IMR-90 (cell line): Measurements from ENCODE around the gene FAM13B. TPM values are rescaled to one million over a fixed set of nuclear protein-coding genes. Genes with fewer than 3 reads are reported as not detected.
"Not testable (repeated sequence)": the region's sequence is repeated elsewhere in the genome, so short reads cannot be mapped to it uniquely, and the experiment has no call there.

Source experiments
- ATAC-seq: fragments of 200-7000 bp; cut with Tn5 transposase; 2 replicates; pipeline ENCODE4 v1.9.1; 2020; ENCODE audit warnings: low read depth, mild to moderate bottlenecking, moderate library complexity
- BruUV-seq: library from RNA; stranded (reverse); fragments of 400-500 nt; replicated peaks from 2 replicates; lab custom pipeline; 2021; lab: Mats Ljungman, UMichigan
- CTCF ChIA-PET: fragments of 300-600 bp; formaldehyde crosslinking; extraction: SDS; loops from one replicate; lab custom pipeline; 2021; ENCODE audit warnings: antibody characterized with exemption; lab: Yijun Ruan, JAX
- POLR2A ChIA-PET: fragments of 300-600 bp; sonication (Branson Sonifier 250); formaldehyde crosslinking; loops from one replicate; lab custom pipeline; 2022; ENCODE audit warnings: antibody characterized with exemption; ENCODE audit not compliant: unreplicated experiment; lab: Charles Lee
- DNase-seq: peaks from one replicate; pipeline ENCODE4 v3.0.0; 2013
- H2AFZ ChIP-seq: replicated peaks from 2 replicates; pipeline ENCODE3; 2013; ENCODE audit warnings: low read length, mild to moderate bottlenecking; ENCODE audit not compliant: poor library complexity
- H2AK5ac ChIP-seq: 2 replicates; pipeline ENCODE4 v1.6.1; 2013; ENCODE audit warnings: low read depth, low read length, inconsistent platforms
- H2AK9ac ChIP-seq: replicated peaks from 2 replicates; pipeline ENCODE3; 2013; ENCODE audit warnings: mild to moderate bottlenecking, low read depth, low read length, moderate library complexity; ENCODE audit not compliant: poor library complexity
- H2BK120ac ChIP-seq: 2 replicates; pipeline ENCODE4 v1.6.1; 2013; ENCODE audit warnings: low read depth, low read length, inconsistent platforms
- H2BK15ac ChIP-seq: 3 replicates; pipeline ENCODE4 v1.6.1; 2013; ENCODE audit warnings: low read depth, low read length, inconsistent platforms
- H2BK20ac ChIP-seq: 2 replicates; pipeline ENCODE4 v1.6.1; 2013; ENCODE audit warnings: low read depth, mild to moderate bottlenecking, inconsistent platforms, low read length, moderate library complexity
- H2BK5ac ChIP-seq: 2 replicates; pipeline ENCODE4 v1.6.1; 2013; ENCODE audit warnings: mild to moderate bottlenecking, low read depth, low read length, inconsistent platforms; ENCODE audit not compliant: poor library complexity, severe bottlenecking
- H3K14ac ChIP-seq: replicated peaks from 2 replicates; pipeline ENCODE4 v1.6.1; 2013; ENCODE audit warnings: low read depth, low read length, inconsistent platforms
- H3K18ac ChIP-seq: 2 replicates; pipeline ENCODE4 v1.6.1; 2013; ENCODE audit warnings: low read depth, low read length, control low read depth
- H3K23ac ChIP-seq: 2 replicates; pipeline ENCODE4 v1.6.1; 2013; ENCODE audit warnings: low read depth, low read length, inconsistent platforms
- H3K27ac ChIP-seq: 2 replicates; pipeline ENCODE4 v1.5.1; 2013; ENCODE audit warnings: mild to moderate bottlenecking, control low read depth, low read length; ENCODE audit not compliant: insufficient read depth
- H3K27me3 ChIP-seq: 2 replicates; pipeline ENCODE4 v1.6.1; 2013; ENCODE audit warnings: low read length; ENCODE audit not compliant: control insufficient read depth, insufficient read depth
- H3K36me3 ChIP-seq: 2 replicates; pipeline ENCODE4 v1.6.1; 2013; ENCODE audit warnings: low read length, mixed read lengths; ENCODE audit not compliant: control insufficient read depth, insufficient read depth
- H3K4ac ChIP-seq: 2 replicates; pipeline ENCODE4 v1.6.1; 2013; ENCODE audit warnings: low read depth, low read length, inconsistent platforms
- H3K4me1 ChIP-seq: 2 replicates; pipeline ENCODE4 v1.6.1; 2013; ENCODE audit warnings: low read length, mixed read lengths; ENCODE audit not compliant: control insufficient read depth, insufficient read depth
- H3K4me2 ChIP-seq: 2 replicates; pipeline ENCODE4 v1.6.1; 2013; ENCODE audit warnings: low read depth, mild to moderate bottlenecking, control low read depth, low read length, moderate library complexity
- H3K4me3 ChIP-seq: 2 replicates; pipeline ENCODE4 v1.5.1; 2013; ENCODE audit warnings: low read depth, mild to moderate bottlenecking, control low read depth, low read length, moderate library complexity; ENCODE audit not compliant: insufficient read depth
- H3K56ac ChIP-seq: 2 replicates; pipeline ENCODE4 v1.6.1; 2013; ENCODE audit warnings: low read length, inconsistent platforms; ENCODE audit not compliant: insufficient read depth; ENCODE audit errors: extremely low read depth
- H3K79me1 ChIP-seq, 2 experiments: 2 replicates each; pipeline ENCODE4 v1.6.1; 2013; ENCODE audit warnings: low read length in 2 of 2, inconsistent platforms in 1 of 2, low read depth in 1 of 2
- H3K9ac ChIP-seq: 2 replicates; pipeline ENCODE4 v1.6.1; 2013; ENCODE audit warnings: low read depth, low read length, control low read depth
- H3K9me1 ChIP-seq: 2 replicates; pipeline ENCODE4 v1.6.1; 2013; ENCODE audit warnings: low read length, inconsistent platforms; ENCODE audit not compliant: insufficient read depth
- H3K9me3 ChIP-seq: 2 replicates; pipeline ENCODE4 v1.6.1; 2013; ENCODE audit warnings: low read length; ENCODE audit not compliant: control insufficient read depth, insufficient read depth
- H4K20me1 ChIP-seq: 2 replicates; pipeline ENCODE4 v1.6.1; 2013; ENCODE audit warnings: low read length, inconsistent platforms; ENCODE audit not compliant: insufficient read depth
- H4K5ac ChIP-seq: 2 replicates; pipeline ENCODE4 v1.6.1; 2013; ENCODE audit warnings: mild to moderate bottlenecking, low read depth, low read length, control low read depth
- H4K8ac ChIP-seq, 2 experiments: 2 replicates each; pipeline ENCODE4 v1.6.1; 2013; ENCODE audit warnings: low read depth in 2 of 2, low read length in 2 of 2, control low read depth in 1 of 2, inconsistent platforms in 1 of 2
- H4K91ac ChIP-seq: 2 replicates; pipeline ENCODE4 v1.6.1; 2013; ENCODE audit warnings: low read depth, low read length, inconsistent platforms; ENCODE audit not compliant: insufficient read depth
- MAFK ChIP-seq: IDR thresholded peaks from 2 replicates; pipeline ENCODE4 v1.6.1; 2012; ENCODE audit warnings: low read depth, low read length, improper control_type of control experiment
- MXI1 ChIP-seq: IDR thresholded peaks from 2 replicates; pipeline ENCODE4 v1.6.1; 2012; ENCODE audit warnings: low read depth, mild to moderate bottlenecking, low read length, moderate library complexity, borderline replicate concordance
- POLR2A ChIP-seq: IDR thresholded peaks from 2 replicates; pipeline ENCODE4 v1.6.1; 2012; ENCODE audit warnings: mild to moderate bottlenecking, low read depth, low read length
- WGBS, 2 experiments: methylation state at CpG; one replicate each; pipeline versions ENCODE4 v1.1.5 to v1.1.7; 2013; ENCODE audit warnings: missing lambda C conversion rate in 2 of 2; ENCODE audit not compliant: insufficient read length in 1 of 2; ENCODE audit errors: extremely low coverage in 2 of 2; 5-methylcytosine and 5-hydroxymethylcytosine counted together
- dilution Hi-C: fragments of 300-500 bp; cut with HindIII; formaldehyde crosslinking; loops from one replicate; pipeline ENCODE4 v1.14.3; 2018; ENCODE audit warnings: low sequenced_read_pairs; ENCODE audit not compliant: unreplicated experiment
- in situ Hi-C: fragments of 300-500 bp; cut with MboI; formaldehyde crosslinking; loops from 3 replicates; pipeline ENCODE4 v1.14.3; 2019; ENCODE audit warnings: low sequenced_read_pairs, inconsistent platforms, mixed read lengths
- intact Hi-C: fragments of 100-400 bp; cut with micrococcal nuclease; formaldehyde crosslinking; loops from 2 replicates; pipeline ENCODE4 v1.10.0; 2022
- polyA plus RNA-seq, 3 experiments: library from polyadenylated mRNA; depleted of rRNA; stranded (reverse); fragments of >200 nt; gene quantifications; 2 replicates each; pipeline ENCODE4 v1.2.3, GENCODE V29; 2012; ENCODE audit warnings: low replicate concordance in 1 of 3
- total RNA-seq: library from RNA; depleted of rRNA; stranded (reverse); fragments of >200 nt; gene quantifications from 2 replicates; pipeline ENCODE4 v1.2.3, GENCODE V29; 2012
- TF ChIP-seq, protein P1 (sequence below): fragments of 150-350 bp; IDR thresholded peaks from 2 replicates; pipeline ENCODE4 v1.6.1; 2016; ENCODE audit warnings: low read depth, mild to moderate bottlenecking, low read length, moderate library complexity, borderline replicate concordance

The FAM13B gene
- total and polyA plus RNA-seq, 2 of the 4 experiments (the other 2 are of a cell fraction): 14.6 to 15.1 TPM

DNA sequence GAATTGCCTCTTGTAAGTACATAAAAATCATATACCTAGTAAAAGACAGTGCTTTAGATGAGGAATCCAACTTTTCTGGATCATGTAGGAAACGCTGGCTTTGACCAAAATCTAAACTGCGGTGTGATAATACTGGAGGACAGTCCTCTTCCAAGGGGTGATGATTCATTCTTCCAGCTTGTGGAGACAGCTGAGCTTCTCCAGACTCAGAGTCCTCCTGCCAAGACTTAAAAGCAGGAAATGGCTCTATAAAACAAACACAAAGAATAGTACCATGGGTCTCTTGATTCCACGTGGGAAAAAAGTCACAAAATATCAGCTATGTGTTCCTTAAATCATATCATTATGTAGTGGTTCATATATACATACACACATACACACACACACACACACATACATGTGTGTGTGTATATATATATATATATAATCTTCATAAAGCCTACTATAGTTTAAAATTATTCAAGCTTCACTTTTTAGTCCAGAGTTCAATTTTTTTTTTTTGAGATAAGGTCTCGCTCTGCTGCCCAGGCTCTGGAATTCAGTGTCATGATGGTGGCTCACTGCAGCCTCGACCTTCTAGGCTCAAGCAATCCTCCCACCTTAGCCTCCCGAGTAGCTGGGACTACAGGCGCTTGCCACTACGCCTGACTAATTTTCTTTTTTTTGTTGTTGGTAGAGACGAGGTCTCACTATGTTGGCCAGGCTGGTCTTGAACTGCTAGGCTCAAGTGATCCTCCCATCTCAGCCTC is 78.6 kb downstream of the FAM13B start (continued):
- TF ChIP-seq MXI1: peak; percentile 54; the same call in 1 of the 2 replicates
- TF ChIP-seq POLR2A: no peak

DNA sequence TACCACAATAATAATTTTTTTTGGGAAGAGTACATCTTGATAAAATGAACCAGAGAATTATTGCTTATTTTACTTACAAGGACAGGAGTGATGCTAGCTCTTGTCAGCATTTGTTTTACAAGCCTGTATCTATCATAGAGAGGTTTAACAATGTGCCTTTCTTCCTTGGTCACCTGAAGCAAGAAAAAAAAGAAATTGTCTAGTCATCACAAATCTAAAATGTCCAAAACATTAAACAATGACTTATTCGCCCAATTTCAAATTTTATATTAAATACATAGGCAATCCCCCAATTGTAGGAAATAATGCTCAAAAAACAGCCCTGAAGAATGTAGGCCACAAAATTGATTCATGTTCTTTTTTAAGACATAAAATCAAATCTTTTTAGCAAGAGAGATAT is 87.1 kb downstream of the FAM13B start:
- Histone ChIP-seq H2BK5ac (no peak overlapping the region), H3K27me3 (no peaks in the 10 kb centered on the region), H2AK9ac (no peak overlapping the region), H3K9me3 (no peaks in the 10 kb centered on the region), H4K20me1 (no peaks in the 10 kb centered on the region), H3K9me1 (no peaks in the 10 kb centered on the region), H2AK5ac (no peak overlapping the region), H3K27ac (no peak overlapping the region), H3K14ac (no peak overlapping the region), H3K56ac (no peak overlapping the region), H3K4me3 (no peak overlapping the region), H3K9ac (no peak overlapping the region), H3K18ac (no peak overlapping the region), H2BK120ac (no peak overlapping the region), H2AFZ (no peak overlapping the region), H3K4me2 (no peak overlapping the region), H4K91ac (no peak overlapping the region), H3K36me3 (peaks cover 48% of the 10 kb centered on the region), H3K79me1 (peaks cover 4 to 6% of the 10 kb centered on the region in 2 experiments; a peak in 2 of 4 replicates), H3K4me1 (no peaks in the 10 kb centered on the region), H2BK20ac (no peak overlapping the region), H3K23ac (no peak overlapping the region), H3K4ac (no peak overlapping the region), H2BK15ac (no peak overlapping the region), H4K5ac (no peak overlapping the region), H4K8ac (no peak overlapping the region)
- dilution Hi-C loops: no loop called here
- TF ChIP-seq, protein P1, sequence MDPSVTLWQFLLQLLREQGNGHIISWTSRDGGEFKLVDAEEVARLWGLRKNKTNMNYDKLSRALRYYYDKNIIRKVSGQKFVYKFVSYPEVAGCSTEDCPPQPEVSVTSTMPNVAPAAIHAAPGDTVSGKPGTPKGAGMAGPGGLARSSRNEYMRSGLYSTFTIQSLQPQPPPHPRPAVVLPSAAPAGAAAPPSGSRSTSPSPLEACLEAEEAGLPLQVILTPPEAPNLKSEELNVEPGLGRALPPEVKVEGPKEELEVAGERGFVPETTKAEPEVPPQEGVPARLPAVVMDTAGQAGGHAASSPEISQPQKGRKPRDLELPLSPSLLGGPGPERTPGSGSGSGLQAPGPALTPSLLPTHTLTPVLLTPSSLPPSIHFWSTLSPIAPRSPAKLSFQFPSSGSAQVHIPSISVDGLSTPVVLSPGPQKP: no peak
- peak; percentile 88 for TF ChIP-seq MAFK
- ChIA-PET CTCF (interaction anchor here (0.6 kb wide), 1 partner anchor 9 kb away, joined by 3 read pairs; no protein-coding TSS in a partner anchor), POLR2A (no interaction called here)
- 100% methylated on average over 1 of the region's 1 CpG; no CpG with 5 or more reads in 1 of the 2 experiments for WGBS, 2 experiments
- BruUV-seq: no TSS peak
- intact Hi-C loops: loop anchor here (5.0 kb wide), 1 partner anchor 71 kb away; no protein-coding TSS in a partner anchor
- DNase-seq (no peak), ATAC-seq (no peak)
- in situ Hi-C loops: no loop called here

DNA sequence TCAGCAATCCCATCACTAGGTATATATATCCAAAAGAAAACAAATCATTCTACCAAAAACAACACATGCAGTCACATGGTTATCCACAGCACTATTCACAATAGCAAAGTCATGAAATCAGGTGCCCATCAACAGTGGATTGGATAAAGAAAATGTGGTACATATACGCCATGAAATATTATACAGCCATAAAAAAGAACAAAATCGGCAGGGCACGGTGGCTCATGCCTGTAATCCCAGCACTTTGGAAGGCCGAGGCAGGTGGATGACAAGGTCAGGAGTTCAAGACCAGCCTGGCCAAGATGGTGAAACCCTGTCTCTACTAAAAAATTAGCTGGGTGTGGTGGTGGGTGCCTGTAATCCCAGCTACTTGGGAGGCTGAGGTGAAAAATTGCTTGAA is 88.6 kb downstream of the FAM13B start:
- H4K8ac ChIP-seq, H3K56ac ChIP-seq, H3K9me1 ChIP-seq, H3K9me3 ChIP-seq, H3K18ac ChIP-seq, ATAC-seq, H3K4me1 ChIP-seq, H2BK15ac ChIP-seq, H2BK20ac ChIP-seq, H3K4me2 ChIP-seq, H3K14ac ChIP-seq, H2BK5ac ChIP-seq, intact Hi-C loops, H3K27me3 ChIP-seq, BruUV-seq, H2BK120ac ChIP-seq, POLR2A ChIA-PET, H3K79me1 ChIP-seq, H3K4me3 ChIP-seq, H2AK5ac ChIP-seq, H4K91ac ChIP-seq, H3K9ac ChIP-seq, H3K4ac ChIP-seq, CTCF ChIA-PET, H4K20me1 ChIP-seq, H3K27ac ChIP-seq, H3K23ac ChIP-seq, H4K5ac ChIP-seq, in situ Hi-C loops, dilution Hi-C loops, H2AK9ac ChIP-seq, H2AFZ ChIP-seq, DNase-seq: not testable (repeated sequence)
- WGBS, 2 experiments: no CpG with 5 or more reads among the region's 4 CpGs
- H3K36me3 ChIP-seq: peaks cover 44% of the 10 kb centered on the region
